ENCODE results near the gene KIR3DL1.
"Not testable (repeated sequence)": the region's sequence is repeated elsewhere in the genome, so short reads cannot be mapped to it uniquely, and the experiment has no call there.

Gene KIR3DL1

GRCh38 chr19:54817670-54818536 is 1.6 kb downstream of the KIR3DL1 start:
- DNase-seq, result no peak

GRCh38 chr19:54824416-54824815 is 8.1 kb downstream of the KIR3DL1 start:
- DNase-seq, result not testable (repeated sequence)

GRCh38 chr19:54825326-54825725 is 9.1 kb downstream of the KIR3DL1 start:
- not testable (repeated sequence) for DNase-seq

- DNase-seq, result not testable (repeated sequence)
These were observed 11.8 kb downstream of the KIR3DL1 start for GRCh38 chr19:54828064-54828463.

GRCh38 chr19:54832496-54832895 is 16.2 kb downstream of the KIR3DL1 start, which contains the start of gene KIR2DS4:
TSS of gene KIR2DS4 (plus strand) at chr19:54832676.
- not testable (repeated sequence) for DNase-seq

GRCh38 chr19:54835126-54835525 is 18.9 kb downstream of the KIR3DL1 start:
- not testable (repeated sequence) for DNase-seq

GRCh38 chr19:54837522-54837921 is 21.3 kb downstream of the KIR3DL1 start:
- not testable (repeated sequence) for DNase-seq

- DNase-seq, result not testable (repeated sequence)
These were observed 26.9 kb downstream of the KIR3DL1 start for GRCh38 chr19:54843171-54843570.

GRCh38 chr19:54850061-54850640 is 33.9 kb downstream of the KIR3DL1 start, which contains the start of gene KIR3DL2:
TSS of gene KIR3DL2 (plus strand) at chr19:54850443. CDS start at chr19:54850476, 33 bp downstream.
- DNase-seq, result not testable (repeated sequence)

- no peak for DNase-seq
These were observed 34.7 kb downstream of the KIR3DL1 start for GRCh38 chr19:54850930-54851329.

GRCh38 chr19:54851353-54851752 is 35.1 kb downstream of the KIR3DL1 start:
- DNase-seq, result no peak

- DNase-seq, result not testable (repeated sequence)
These were observed 39.0 kb downstream of the KIR3DL1 start for GRCh38 chr19:54855241-54855640.

GRCh38 chr19:54858476-54858875 is 42.2 kb downstream of the KIR3DL1 start:
- not testable (repeated sequence) for DNase-seq

- not testable (repeated sequence) for DNase-seq
These were observed 43.2 kb downstream of the KIR3DL1 start for GRCh38 chr19:54859421-54859820.

GRCh38 chr19:54863459-54863858 is 47.2 kb downstream of the KIR3DL1 start:
- not testable (repeated sequence) for DNase-seq

- DNase-seq, result no peak
These were observed 55.4 kb downstream of the KIR3DL1 start for GRCh38 chr19:54871696-54872095.

- DNase-seq, result no peak
These were observed 57.7 kb downstream of the KIR3DL1 start, which contains the start of gene FCAR for GRCh38 chr19:54873990-54874389. TSS of gene FCAR (plus strand) at chr19:54874235. CDS start at chr19:54874290, 55 bp downstream.

GRCh38 chr19:54875506-54875905 is 59.2 kb downstream of the KIR3DL1 start:
- DNase-seq, result no peak

GRCh38 chr19:54877471-54877870 is 61.2 kb downstream of the KIR3DL1 start:
- no peak for DNase-seq
